GM21381 (cell line): ENCODE data around the gene GFRA1.
"Not testable (repeated sequence)": the region's sequence is repeated elsewhere in the genome, so short reads cannot be mapped to it uniquely, and the experiment has no call there.

Source experiments
- ATAC-seq: cut with Tn5 transposase; IDR thresholded peaks from one replicate; pipeline ENCODE4 v1.9.1; 2021; ENCODE audit warnings: mild to moderate bottlenecking, moderate library complexity; ENCODE audit not compliant: unreplicated experiment

The GFRA1 gene

DNA sequence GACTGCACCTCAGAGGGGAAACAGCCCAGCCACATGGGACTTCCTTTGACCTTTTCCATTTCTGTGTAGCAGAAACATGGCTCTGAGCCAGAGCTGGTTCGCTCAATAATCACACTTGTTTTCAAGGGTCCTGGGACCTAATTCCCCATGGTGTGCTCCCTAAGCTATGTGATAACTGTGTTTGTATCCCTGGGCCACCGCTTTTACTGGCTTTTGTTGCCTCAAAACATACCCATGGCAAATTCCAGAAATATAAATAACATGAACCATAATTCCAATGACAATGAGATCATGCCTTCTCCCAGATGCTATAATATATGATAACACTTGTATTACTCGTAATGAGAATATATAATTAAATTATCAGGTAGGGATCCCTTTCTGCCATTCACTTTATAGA is 196.4 kb downstream of the GFRA1 start:
- ATAC-seq: no peak

DNA sequence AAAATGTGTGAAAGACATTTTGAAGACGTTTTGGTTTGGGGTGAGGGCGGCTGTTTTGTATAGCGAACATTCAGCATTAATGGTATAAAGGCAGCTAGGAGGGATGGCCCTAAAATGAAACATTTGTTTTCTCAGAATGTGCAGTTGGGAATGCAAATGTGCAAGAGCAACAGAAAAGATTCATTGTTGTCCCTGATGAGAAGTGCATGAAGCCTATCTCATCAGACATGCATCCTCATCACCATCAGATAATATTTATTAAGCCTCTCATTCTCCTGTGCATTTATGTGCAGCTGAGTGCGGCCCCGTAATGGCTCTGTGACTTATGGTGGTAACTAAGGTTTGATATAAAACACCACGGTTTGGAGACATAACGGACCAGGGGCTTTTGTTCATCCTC is 199.5 kb downstream of the GFRA1 start:
- no peak for ATAC-seq

DNA sequence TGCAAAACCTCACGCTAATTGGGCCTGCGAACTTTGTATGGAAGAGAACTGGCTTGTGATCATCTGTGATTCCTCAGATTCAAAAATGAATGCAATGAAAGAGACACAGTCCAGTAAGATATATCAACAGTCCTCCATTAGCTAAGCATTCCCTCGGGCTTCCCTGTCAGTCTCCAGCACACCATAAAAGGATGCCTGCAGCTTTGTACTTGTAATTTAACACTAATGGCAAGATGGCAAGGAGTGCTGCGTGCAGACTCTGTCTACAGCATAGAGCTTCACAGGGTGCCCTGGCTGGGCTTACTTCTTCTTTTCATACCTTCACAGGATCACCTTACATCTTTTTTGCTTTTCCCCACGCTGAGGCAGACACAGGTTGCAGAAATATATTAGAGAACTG is 200.0 kb downstream of the GFRA1 start:
- ATAC-seq: no peak

DNA sequence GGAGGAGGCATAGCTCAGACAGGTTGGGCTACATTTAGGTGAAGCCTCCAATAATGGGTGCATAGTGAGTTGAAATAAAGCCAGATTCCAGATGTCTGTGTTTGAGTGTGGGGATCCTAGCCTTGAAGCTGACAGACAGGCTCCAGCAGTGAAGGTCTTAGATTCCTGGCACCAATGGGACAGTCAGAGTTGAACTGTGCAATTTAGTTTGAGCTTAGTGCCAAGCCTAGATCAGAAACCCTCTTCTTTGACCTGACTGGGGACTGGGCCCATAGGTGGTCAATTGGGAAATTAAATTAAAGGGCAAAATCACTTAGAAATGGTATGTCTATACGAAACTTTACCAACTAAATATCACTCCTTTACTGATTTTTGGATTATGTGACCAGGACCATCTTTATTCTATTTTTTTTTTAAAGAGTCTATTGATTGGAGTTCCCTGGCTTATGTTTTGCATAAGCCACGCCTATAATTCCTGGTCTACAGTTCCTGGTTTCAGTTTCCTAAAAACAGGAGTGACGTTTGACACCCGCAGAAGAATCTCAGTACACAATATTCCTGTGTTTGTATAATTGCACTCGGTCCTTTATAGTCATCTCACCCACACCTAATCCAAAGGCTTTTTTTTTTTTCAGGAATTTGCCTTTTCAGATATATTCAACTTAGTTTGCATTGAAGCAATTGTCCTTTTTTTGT is 201.4 kb downstream of the GFRA1 start:
- ATAC-seq: no peak

DNA sequence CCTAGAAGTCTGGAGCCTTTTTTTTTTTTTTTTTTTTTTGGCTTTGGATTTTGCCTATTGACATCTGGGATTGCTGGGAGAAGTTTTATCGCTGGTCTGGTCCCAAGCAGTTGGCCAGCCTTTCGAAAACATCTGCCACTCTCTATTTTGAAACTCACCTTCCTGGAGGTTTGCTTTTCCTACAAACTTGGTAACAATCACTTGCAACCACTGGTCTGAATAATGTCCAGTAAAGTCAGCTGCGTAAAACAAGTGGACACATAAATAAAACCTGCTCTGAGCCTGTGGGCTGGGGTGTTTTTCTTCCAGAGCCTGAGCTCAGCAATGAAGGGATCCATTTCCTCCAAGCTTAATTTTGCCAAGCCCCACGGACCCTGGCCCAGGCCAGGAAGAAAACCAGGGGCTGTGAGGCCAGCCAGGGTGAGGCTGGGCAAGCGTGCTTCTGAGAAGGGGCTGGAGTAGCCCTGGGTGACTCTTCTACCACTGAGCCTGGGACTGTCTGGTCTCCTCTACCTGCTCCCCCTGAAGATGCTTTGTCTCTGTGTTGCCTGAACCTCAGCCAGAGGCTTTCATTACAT is 202.2 kb downstream of the GFRA1 start:
- ATAC-seq: no peak

DNA sequence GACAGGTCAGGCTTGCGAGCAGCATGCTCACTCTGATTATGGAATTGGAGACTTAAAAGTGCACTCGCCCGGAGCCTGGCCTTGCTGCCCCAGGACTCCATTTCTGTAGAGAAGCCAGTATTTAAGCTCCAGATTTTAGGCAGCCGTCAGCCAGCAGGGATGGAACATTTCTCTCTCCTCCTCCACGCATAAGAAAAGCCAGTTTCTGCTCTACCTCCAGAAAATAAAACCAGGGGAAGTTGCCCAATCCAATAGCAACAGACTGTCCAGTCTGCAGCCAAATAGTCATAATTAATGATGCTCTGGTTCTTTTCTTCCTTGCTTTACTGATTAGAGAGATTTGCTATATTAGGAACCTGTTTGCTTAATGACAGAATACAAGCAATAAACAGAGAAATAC is 203.2 kb downstream of the GFRA1 start:
- ATAC-seq: no peak

DNA sequence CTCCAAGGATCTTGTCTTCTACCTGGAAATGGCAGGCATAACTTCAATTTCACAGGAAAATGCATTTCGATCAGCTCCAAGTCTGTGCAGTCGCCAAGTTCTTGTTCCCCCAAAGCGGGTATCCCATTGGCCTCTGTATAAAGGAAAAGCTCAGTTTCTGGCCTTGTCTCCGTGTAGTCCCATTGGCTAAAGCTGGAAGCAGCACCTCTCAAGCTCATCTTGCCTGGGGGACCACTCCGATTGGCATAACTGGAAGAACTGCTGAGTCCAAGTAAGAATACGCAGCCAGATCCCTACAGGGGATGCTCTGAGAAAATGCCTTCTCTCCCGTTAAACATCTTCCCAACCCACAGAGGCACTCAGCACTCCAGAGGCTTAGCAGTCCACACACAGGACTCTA is 205.2 kb downstream of the GFRA1 start:
- ATAC-seq: no peak

DNA sequence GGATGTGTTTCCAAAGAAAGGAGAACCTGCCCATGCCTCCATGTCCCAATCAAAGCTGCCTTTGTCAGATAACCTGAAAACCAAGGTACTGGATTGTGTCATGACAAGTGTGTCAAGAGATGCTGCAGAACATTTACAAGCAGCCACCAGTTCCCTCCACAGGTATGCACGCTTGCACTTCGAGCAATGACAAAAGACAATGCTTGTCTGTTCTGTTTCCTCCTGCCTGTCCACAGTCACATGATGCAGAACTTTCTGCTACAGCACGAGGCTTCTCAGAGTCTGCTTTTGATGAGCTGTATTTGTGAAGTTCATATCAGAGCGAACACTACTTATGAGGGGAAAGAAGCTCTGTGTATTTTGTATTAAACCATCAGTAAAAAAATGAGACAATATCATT is 209.9 kb downstream of the GFRA1 start:
- no peak for ATAC-seq

DNA sequence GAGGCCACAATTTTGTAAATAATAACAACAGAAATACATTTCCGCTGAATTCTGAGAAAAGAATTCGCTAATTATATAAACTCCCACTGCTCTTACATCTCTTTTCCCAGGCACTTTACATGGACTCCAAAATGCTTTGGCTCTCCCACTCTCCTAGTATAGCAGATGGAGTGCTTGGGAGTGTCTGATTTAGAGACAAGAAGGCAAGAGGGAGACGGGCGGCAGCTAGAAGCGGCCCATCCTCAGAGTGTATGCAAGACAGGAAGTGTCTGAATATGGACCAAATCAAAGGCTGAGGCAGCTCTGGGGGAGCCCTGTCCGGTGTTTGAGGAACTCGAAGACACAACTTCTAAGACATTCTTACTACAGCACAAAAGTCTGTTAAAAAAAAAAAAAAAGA is 212.1 kb downstream of the GFRA1 start:
- ATAC-seq: no peak

DNA sequence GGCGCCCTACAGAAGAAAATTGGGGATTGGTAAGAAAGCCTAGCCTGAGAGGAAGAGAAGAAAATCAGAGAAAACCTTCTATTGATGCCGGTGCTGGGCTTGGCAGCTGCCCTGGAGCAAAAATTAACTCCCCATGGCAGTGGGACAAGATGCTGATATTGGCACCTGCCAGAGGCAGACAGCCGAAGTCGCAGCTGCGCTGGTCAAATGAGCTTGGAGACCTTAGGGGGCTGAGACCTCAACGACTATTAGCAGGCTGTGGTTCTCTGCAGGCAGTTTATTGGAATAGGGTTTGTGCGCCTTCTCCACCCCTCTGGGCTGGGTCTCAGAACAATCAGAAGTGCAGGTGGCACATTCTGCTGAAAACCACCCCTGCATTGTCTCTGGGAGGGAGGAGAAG is 213.7 kb downstream of the GFRA1 start:
- ATAC-seq: no peak

DNA sequence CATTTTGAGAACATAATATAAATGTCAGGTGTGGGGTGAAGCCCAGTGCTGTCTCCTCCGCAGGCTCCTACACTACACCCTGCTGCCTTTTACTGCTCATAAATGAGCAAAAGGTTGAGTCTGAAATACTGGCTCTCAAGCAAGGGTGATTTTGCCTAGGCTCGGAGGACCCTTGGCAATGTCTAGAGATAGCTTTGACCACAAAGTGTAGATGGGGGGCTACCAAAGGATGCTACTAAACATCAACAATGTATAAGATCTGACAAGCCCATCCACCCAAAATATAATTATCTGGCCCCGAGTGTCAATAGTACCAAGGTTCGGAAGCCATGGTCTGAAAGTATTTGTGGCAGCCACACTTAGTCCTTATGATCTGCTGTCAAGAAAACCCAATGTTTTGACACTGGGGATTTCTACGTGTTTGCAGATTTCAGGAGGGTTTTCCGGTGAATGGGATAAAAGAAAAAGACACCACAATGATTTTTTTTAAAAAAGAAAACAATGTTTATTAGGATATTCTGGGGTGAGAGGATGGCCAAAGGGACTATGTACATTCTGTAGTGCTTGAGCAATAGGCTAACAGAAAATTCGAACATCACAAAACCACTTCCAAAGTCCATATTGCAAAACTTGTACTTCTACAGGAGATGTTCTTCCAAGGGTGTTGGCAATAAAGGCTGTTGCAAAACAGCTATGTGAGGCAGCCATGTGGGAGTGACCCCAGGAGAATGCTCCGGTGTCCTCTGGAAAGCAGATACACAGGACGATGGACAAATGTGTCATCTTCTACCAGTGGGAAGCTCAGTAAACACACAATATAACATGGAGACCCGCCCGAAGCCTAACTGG is 216.3 kb downstream of the GFRA1 start:
- no peak for ATAC-seq

DNA sequence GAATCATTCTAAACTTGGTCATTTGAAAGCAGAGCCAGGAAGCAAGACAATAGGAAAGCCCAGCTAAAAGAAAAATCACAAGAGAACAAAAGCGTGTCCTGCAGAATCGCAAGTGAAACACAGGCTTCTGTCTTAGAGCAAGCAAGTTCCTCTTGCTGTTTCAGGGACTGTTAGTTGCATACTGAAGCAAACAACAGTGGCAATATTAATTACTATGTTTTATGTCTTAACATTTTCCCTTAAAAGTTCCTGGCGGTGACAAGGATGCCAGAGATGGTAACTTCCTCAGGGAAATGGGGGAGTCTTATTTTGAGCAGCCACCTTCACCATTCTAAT is 217.1 kb downstream of the GFRA1 start:
- no peak for ATAC-seq

DNA sequence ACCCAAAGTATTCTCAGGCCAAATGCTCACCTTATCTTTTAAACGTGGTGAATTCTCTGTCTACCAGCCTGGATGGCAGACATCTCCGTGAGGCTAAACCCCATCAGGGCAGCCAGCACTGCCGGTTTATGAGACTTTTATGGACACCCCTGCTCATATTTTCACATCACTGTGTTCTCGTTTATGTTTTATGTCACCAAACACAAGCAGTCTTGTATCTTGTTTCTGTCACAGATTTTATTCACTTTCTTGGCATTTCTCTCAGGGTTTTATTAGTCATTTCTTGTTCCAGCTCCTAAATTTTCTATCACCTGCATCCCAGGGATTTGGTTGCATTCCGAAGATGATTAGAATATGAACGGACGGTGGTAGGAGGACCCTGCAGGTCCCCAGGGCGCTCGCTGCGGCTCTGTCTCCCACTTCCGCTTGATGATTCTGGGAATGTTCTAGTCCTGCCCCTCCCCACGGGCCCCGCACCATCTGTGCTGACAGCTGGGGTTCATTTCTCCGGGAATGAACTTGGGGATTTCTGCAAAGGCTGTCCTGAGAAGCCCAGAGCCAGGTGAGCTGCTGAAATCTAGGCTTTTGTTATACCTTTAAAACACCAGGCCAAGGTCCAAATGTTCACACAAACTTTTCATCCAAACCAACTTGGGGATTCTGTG is 217.6 kb downstream of the GFRA1 start:
- no peak for ATAC-seq

DNA sequence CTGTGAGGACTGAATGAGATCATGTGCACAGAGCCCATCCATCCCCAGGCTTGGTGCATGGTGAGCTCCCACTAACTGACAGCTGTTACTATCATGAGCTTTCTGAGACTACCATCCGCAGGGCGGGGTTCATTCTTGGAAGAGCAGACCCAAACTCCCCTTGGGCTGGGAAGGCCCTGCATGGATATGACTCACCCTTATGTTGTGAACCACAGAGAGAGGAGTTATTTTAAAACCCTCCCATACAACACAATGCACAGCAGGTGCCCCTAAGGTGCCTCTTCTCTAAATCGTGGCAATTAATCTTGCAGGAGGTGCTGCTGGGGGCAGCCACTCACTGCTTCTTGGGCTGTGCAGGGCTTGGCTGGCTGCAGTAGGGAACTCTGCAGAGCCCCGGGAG is 219.1 kb downstream of the GFRA1 start:
- ATAC-seq: no peak

DNA sequence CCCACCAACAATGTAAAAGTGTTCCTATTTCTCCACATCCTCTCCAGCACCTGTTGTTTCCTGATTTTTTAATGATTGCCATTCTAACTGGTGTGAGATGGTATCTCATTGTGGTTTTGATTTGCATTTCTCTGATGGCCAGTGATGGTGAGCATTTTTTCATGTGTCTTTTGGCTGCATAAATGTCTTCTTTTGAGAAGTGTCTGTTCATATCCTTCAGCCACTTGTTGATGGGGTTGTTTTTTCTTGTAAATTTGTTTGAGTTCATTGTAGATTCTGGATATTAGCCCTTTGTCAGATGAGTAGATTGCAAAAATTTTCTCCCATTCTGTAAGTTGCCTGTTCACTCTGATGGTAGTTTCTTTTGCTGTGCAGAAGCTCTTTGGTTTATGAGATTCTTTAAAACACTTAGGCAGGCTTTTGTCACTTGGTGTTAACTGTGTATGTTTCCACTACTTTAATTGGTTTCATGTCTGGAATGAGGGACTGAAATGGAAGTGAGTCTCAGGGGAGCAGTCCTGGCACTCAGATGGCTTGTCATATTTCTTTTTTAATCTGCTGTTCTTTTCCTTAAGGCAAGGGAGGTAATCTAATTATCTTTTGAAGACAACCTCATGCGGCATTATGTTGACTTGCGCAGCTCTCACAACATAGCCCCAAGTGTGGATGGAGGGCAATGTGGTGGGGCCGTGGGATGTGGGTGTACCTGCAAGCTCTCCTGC is 219.8 kb downstream of the GFRA1 start:
- ATAC-seq: not testable (repeated sequence)

DNA sequence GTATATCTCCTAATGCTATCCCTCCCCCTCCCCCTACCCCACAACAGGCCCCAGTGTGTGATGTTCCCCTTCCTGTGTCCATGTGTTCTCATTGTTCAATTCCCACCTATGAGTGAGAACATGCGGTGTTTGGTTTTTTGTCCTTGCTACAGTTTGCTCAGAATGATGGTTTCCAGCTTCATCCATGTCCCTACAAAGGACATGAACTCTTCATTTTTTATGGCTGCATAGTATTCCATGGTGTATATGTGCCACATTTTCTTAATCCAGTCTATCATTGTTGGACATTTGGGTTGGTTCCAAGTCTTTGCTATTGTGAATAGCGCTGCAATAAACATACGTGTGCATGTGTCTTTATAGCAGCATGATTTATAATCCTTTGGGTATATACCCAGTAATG is 220.5 kb downstream of the GFRA1 start:
- ATAC-seq: not testable (repeated sequence)

DNA sequence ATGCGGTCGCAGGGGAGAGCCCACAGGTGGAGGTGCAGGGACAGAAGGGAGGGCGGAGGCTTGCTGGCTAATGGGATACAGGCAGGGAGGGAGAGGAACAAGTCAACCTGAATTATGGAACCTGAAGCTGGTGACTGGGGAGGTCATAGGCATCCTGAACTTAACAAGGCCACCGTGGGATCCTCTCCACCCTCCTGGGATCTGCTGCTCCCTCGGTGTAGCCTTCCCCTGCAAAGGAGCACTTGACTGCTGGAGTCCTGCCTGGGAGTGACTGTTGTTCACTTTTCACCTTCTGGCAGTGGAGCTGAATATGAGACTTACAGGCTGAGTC is 223.1 kb downstream of the GFRA1 start:
- ATAC-seq: no peak

DNA sequence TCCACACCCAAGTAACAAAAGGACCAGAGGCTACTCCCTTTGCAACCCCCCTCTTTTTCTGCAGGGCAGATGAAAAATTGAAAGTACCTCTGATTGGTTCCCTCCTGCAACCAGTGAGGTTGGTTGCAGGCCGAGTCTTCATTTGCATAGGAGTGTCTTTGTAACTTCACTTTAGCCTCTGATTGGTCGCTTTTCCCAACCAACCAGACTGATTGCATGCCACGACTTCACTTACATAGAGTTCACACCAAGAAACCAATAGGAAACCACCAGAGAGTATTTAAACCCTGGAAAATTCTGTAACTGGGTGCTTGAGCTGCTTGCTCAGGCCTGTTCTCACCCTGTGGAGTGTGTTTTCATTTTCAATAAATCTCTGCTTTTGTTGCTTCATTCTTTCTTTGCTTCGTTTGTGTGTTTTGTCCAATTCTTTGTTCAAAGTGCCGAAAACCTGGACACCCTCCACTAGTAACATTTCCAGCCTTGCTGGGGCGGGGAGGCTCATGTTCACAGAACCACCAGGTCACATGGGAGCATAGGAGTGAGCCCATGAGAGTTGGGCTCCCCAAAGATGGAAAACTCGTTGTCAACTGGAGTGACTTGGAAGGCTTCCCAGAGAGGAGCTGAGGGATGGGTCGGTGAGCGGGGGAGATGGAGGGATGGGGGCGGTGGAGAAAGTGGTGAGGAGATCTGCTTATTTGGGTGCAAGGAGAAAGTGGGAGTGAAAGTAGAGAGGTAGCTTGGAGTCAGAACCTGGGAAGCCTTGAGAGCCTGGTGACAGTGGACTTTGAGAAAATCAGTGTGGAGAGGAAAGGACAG is 223.6 kb downstream of the GFRA1 start:
- ATAC-seq: no peak

DNA sequence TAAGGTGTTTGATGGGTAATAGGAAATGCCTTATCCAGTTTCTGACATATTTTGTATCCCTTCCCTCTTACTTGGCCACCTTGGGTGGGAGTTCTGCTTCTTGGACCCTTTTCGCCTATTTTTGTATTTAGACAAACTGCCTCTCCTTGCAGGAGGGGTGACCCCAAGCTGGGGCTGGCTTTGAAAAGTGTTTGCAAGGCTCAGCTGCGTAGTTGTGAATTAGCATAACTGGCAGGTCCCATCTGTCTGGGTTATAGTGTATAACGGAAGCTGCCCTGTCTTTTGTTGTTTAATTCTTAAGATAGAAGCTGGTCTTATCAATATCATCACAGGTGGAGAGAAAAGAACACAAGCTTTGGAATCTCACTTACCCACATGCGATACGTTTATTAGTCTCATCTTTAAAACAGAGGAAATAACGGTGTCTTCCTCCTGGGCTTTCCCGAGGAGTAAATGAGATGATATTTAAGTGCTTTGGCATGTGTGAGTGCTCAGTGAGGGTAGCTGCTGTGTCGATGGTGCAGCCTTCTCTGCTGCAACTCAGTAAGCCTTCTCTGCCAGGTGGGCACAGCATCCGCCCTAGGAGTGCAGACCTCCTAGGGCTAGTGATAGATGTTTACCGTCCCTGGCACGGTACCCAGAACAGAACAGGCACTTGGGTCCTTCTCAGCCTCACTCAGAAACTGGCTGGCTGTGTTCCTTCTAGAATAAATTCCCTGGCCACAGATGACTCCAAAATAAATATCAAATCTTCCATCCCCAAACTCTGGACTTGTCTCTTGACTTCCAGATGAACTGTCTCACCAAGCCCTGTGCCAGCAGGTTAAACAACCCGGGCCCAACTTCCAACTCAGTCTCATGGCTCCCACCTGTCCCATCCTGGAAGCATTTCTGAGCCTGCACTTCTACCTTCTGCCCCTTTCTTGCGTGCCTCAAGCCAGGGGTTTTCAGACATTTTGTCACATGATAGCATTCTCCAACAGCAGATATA is 227.3 kb downstream of the GFRA1 start:
- no peak for ATAC-seq
